GM15510 (cell line): ENCODE measurements around the gene PPP2CA.

ENCODE experiments used
- POLR2A ChIP-seq: IDR thresholded peaks from 3 replicates; pipeline ENCODE4 v1.6.1; 2011; ENCODE audit warnings: borderline replicate concordance; ENCODE audit not compliant: insufficient read length; ENCODE audit errors: extremely low read depth

The PPP2CA gene

DNA sequence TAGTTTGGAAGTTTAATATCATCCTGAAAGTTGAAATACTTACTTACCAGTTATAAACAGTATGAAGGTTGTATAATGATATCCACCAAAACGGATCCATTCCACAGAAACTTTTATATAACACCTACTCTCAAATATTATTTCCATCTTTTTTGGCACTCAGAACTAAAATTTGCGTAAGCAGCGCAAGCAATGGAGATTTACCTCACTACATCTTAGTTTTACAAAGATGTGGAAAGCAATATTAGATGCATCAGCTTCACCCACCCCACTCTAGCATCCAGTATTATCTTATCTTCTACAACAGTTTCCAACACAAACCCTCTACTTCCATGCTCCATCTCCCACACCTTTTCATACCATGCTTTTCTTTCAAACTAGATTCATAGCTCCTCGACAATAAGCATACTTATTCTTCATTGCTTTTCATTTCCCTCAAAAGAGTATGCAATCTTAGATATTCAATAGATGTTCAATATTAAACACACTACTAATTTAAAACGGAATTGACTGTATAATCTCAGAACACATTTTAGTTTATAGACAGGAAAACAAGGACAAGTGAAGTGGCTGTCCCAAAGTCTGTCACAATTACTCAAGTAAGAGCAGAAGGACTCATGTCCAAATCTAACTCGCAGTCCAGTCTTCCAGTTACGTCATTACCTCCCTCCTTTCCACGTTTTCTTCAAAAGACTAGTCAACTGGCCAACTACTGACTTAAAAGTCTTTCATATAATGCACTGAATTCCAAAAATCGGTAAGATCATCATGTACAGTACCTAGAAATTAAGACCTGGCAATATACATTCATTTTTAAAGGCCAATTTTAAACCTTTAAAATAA lies 2.2 kb downstream of the PPP2CA start:
- no peak for TF ChIP-seq POLR2A

GRCh38 chr5:134215757-134216156 lies 10.1 kb downstream of the PPP2CA start:
- TF ChIP-seq POLR2A = no peak

DNA sequence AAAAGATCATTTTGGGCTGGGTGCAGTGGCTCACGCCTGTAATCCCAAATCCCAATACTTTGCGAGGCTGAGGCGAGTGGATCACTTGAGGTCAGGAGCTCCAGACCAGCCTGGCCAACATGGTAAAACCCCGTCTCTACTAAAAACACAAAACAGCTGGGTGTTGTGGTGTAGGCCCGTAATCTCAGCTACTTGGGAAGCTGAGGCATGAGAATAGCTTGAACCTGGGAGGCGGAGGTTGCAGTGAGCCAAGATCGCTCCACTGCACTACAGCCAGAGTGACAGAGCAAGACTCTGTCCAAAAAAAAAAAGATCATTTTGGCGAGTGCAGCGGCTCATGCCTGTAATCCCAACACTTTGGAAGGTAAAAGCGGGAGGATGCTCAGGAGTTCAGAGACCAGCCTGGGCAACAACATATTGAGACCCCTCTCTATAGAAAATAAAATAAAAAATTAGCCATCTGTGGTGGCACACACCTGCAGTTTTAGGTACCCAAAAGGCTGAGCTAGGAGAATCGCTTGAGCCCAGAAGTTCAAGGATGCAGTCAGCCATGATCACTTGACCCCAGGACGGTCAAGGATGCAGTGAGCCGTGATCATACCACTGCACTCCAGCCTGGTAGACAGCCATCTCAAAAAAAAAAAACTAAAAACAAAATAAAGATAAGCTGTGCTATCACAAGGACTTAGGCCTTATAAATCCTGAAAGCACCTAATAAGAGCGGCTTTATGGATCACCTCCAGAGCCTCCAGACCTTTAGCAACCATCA lies 16.2 kb downstream of the PPP2CA start:
- TF ChIP-seq POLR2A = no peak

GRCh38 chr5:134207696-134208095 lies 18.2 kb downstream of the PPP2CA start:
- TF ChIP-seq POLR2A = no peak

DNA sequence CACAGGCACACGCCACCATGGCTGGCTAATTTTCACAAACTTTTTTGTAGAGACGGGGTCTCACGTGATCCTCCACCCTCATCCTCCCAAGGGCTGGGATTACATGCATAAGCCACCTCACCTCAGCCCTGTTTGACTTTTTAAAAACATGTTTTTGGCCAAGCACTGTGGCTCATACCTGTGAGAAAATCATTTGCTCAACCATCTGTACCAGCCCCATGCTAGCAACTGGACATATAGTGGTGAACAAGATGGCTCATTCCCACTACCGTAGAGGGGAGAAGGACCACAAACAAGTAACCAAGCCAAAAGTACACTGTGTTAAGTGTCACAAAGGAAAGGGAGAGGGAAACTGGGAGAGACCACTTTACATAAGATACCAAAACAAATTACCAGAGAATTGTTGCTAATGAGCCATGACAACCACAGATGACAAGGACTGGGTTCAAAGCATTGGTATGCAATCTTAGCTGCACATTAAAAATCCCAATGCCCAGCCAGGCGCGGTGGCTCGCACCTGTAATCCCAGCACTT lies 19.2 kb downstream of the PPP2CA start:
- TF ChIP-seq POLR2A = no peak

- TF ChIP-seq POLR2A = no peak
These were observed 21.3 kb downstream of the PPP2CA start for GRCh38 chr5:134204575-134204974.

- no peak for TF ChIP-seq POLR2A
These were observed 22.2 kb downstream of the PPP2CA start for GRCh38 chr5:134203630-134204029.

GRCh38 chr5:134195666-134196065 lies 30.2 kb downstream of the PPP2CA start:
- no peak for TF ChIP-seq POLR2A

DNA sequence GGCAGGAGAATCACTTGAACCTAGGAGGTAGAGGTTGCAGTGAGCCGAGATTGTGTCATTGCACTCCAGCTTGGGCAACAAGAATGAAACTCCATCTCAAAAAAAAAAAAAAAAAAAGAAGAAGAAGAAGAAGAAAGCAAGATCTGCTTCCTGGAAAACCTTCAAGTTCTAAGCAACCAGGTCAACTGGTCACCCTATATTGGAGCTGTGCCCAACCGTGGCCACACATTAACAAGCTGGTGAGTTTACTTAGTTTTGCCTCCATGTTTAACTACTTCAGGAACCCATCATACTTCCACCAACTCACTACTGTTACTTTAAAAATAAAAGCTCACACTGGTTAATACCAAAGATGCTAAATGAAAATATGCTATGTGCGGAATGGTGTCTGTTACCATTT lies 36.8 kb downstream of the PPP2CA start:
- no peak for TF ChIP-seq POLR2A

DNA sequence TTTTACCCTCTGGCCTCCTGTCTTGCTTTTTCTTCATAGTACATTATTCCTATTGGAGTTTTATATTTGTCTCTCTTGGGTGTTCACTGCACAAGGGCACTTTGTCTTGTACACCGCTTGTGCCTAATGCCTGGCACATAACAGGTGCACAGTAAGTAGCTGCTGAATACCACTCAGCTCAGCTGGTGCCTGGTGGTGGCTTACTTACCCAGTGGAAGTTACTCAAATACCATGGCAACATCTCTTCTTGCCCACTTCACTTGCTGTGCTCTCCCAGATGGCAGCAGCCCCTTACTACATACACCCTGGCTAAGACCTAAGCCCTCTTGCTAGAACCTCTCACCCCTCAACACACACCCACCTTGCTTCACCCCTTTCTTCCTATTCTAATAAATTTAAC lies 37.8 kb downstream of the PPP2CA start:
- TF ChIP-seq POLR2A = no peak

DNA sequence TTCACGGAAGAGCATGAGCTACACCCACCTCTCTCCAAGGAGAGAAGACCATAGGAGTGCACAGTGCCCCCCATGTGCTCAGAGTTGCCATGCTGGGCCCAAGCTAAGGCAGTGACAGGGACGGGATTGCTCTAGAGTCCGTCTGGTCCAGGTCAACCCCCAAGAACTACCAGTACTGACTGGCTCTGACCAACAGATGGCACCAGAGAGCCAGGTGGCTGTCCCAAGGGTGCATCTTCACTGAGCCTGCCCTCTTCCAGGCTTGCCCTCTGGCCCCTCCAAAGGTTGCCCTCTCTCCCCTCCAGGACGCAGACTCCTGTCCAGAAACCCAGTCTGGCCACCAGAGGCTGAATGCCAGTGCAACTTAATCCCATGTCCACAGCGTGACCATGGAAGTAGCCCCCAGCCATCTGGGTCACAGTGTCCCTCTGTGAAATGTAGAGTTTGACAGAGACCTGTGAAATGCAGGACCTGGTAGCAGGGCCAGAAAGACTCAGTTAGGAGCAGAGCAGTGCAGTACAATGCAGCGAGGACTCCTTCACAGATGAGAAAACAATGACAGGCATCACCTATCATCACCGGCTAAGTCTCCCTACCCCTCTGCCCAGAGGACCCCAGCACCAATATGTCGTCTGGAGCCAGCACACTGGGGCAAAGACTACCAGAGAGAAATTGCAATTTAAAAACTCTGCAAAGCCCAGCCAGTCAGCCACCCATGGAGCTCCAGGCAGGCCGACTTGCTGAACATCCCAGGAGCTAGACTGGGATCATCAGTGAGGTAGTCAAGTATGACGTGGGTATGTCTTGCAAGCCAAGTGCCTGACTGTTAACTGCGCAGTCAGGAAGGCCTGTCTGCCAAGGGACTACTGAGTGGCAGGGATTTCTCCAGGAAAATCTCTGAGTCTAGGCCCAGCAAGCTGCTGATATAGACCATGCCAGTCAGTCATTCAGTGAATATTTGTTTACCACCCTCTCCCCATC lies 41.4 kb downstream of the PPP2CA start:
- no peak for TF ChIP-seq POLR2A

DNA sequence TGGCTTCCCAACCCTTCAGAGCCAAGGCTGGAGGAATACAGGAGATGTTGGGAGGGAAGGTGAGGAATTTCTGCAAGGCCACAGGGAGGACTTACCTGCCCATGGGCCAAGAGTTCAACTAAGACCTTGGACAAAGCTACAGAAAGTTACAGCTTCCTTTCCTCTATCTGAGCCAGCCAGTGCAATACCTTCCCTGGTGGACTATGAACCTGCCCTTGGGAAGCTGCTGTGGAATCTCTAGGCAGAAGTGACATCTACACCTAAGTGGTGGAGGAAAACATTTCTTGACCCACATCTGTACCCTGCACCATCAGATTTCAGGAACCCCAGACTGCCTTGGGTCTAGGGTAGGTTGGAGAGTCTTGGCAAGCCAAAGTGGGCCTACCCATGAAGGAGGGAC lies 42.4 kb downstream of the PPP2CA start:
- no peak for TF ChIP-seq POLR2A

GRCh38 chr5:134178096-134178419 lies 47.8 kb downstream of the PPP2CA start:
- no peak for TF ChIP-seq POLR2A

- no peak for TF ChIP-seq POLR2A
These were observed 48.3 kb downstream of the PPP2CA start for GRCh38 chr5:134177369-134178095.
